ENCODE data around the gene GGTA1. TPM values are rescaled to one million over a fixed set of nuclear protein-coding genes. Genes with fewer than 3 reads are reported as not detected.

The GGTA1 gene
- total RNA-seq, 1 donor from 2014 or later, result not detected

GRCh38 chr9:121483473-121484031, 16.1 kb downstream of the GGTA1 start:
- no peaks in the 10 kb centered on the region for H3K9me3 Mint-ChIP-seq
- H3K27me3 Mint-ChIP-seq (ENCODE audit: low read depth), result no peaks in the 10 kb centered on the region
- no peak for DNase-seq (ENCODE audit: low read depth, low spot score)
- no peaks in the 10 kb centered on the region for H3K36me3 Mint-ChIP-seq (ENCODE audit: low read depth)
- H3K27ac Mint-ChIP-seq (ENCODE audit: unreplicated experiment), result peak overlapping the region; percentile 85
- H3K4me1 Mint-ChIP-seq, result peaks cover 41% of the 10 kb centered on the region
- TF ChIP-seq CTCF (conservative IDR thresholded peaks at IDR 0.05), result no peak
- H3K4me3 Mint-ChIP-seq, result no peak overlapping the region

GRCh38 chr9:121483049-121483448, 16.6 kb downstream of the GGTA1 start:
- DNase-seq (ENCODE audit: low read depth, low spot score), result no peak
- no peak overlapping the region for H3K27ac Mint-ChIP-seq (ENCODE audit: unreplicated experiment)

GRCh38 chr9:121478816-121479676, 20.6 kb downstream of the GGTA1 start:
- Mint-ChIP-seq H3K4me1 (peaks cover 20% of the 10 kb centered on the region), H3K27ac (ENCODE audit: unreplicated experiment) (peak overlapping the region; percentile 78), H3K9me3 (no peaks in the 10 kb centered on the region), H3K4me3 (no peak overlapping the region), H3K27me3 (ENCODE audit: low read depth) (peaks cover 9% of the 10 kb centered on the region), H3K36me3 (ENCODE audit: low read depth) (no peaks in the 10 kb centered on the region)
- no peak for TF ChIP-seq CTCF (conservative IDR thresholded peaks at IDR 0.05)
- DNase-seq (ENCODE audit: low read depth, low spot score), result no peak

More at GRCh38 chr9:121483049-121483448, 16.6 kb downstream of the GGTA1 start:
- Mint-ChIP-seq H3K9me3 (no peaks in the 10 kb centered on the region), H3K4me1 (peaks cover 41% of the 10 kb centered on the region), H3K27me3 (ENCODE audit: low read depth) (no peaks in the 10 kb centered on the region), H3K4me3 (no peak overlapping the region), H3K36me3 (ENCODE audit: low read depth) (no peaks in the 10 kb centered on the region)
- no peak for TF ChIP-seq CTCF (conservative IDR thresholded peaks at IDR 0.05)

GRCh38 chr9:121476156-121476555, 23.5 kb downstream of the GGTA1 start:
- H3K4me1 Mint-ChIP-seq, result peaks cover 7% of the 10 kb centered on the region
- no peak for TF ChIP-seq CTCF (conservative IDR thresholded peaks at IDR 0.05)
- DNase-seq (ENCODE audit: low read depth, low spot score), result no peak
- no peak overlapping the region for H3K4me3 Mint-ChIP-seq
- H3K9me3 Mint-ChIP-seq, result no peaks in the 10 kb centered on the region
- H3K27me3 Mint-ChIP-seq (ENCODE audit: low read depth), result peaks cover 18% of the 10 kb centered on the region
- H3K36me3 Mint-ChIP-seq (ENCODE audit: low read depth), result no peaks in the 10 kb centered on the region
- no peak overlapping the region for H3K27ac Mint-ChIP-seq (ENCODE audit: unreplicated experiment)

- Mint-ChIP-seq H3K9me3 (no peaks in the 10 kb centered on the region), H3K27ac (ENCODE audit: unreplicated experiment) (no peak overlapping the region), H3K36me3 (ENCODE audit: low read depth) (no peaks in the 10 kb centered on the region), H3K27me3 (ENCODE audit: low read depth) (peaks cover 25% of the 10 kb centered on the region), H3K4me1 (peaks cover 1% of the 10 kb centered on the region), H3K4me3 (no peak overlapping the region)
- no peak for DNase-seq (ENCODE audit: low read depth, low spot score)
- no peak for TF ChIP-seq CTCF (conservative IDR thresholded peaks at IDR 0.05)
Measured at GRCh38 chr9:121474231-121474947, 25.3 kb downstream of the GGTA1 start.
